ENCODE measurements around the gene OXCT1.
A peak's percentile ranks its signal among the peaks of the same experiment; 100 is the strongest.
"Not testable (repeated sequence)": the region's sequence is repeated elsewhere in the genome, so short reads cannot be mapped to it uniquely, and the experiment has no call there.

OXCT1 gene

GRCh38 chr5:41871852-41872251 lies 1.6 kb upstream of the OXCT1 start:
- DNase-seq, result no peak

DNA sequence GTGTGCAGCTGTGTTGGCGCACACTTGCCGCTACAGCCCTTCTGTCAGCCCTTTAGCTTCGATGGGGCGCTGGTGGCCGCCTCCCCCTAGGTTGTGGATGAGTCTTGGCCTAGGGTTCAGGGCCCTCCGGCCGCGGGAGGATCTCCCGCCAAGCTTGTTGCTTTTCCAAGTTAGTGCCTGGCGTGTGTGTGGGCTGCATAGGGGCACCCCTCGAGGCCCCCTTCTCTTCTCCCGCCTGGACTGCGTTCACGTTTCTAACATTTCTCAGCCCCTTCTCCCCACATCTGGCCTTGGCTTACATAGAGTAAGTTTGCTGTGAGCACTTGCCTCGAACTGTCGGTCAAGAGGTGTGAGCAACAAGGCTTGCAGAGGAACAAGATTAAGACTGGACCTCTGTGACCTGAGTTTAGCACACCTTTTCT lies 413 bp upstream of the OXCT1 start:
- DNase-seq, result no peak

GRCh38 chr5:41869151-41869723 lies 988 bp downstream of the OXCT1 start:
- peak; percentile 16 for DNase-seq

DNA sequence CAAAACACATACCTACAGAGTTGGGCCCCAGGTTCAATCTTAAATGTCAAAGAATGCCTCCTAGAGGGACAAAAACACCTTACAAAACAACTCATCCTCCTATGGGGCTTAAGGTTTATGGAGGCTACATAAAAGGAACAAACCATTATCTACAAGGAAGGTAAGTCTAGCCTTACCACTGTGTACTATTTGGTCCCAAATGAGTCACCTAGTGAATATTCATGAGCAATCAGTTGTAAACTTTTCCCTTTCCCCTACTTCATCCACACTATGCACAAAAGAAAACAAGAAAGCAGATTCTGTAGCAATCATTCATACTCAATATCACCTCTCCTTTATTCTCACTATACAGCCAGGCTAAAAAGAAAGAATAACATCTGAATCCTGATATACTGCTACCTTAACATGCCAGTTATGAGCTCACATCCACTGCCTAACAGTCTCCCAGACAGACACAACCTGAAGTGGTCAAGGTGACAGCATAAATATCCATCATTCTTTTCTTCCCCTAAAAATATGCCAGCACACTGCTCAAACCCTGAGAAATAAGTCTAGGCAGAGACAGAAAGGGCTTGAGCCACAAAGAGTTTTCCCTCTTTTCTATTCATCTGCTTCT lies 6.2 kb downstream of the OXCT1 start:
- DNase-seq, result no peak

DNA sequence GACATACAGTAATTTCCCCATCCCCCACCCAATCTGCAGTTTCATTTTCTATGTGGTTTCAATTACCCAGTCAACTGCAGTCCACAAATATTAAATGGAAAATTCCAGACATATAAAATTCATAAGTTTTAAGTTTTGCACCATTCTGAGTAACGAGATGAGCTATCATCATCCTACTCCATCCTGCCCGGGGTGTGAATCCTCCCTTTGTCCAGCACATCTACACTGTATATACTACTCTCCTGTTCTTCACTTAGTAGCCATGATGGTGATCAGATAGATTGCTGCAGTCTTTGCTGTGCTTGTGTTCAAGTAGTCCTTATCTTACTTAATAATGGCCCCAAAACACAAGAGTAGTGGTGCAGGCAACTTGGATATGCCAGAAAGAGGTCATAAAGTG lies 11.3 kb downstream of the OXCT1 start:
- no peak for DNase-seq

GRCh38 chr5:41857989-41858388 lies 12.2 kb downstream of the OXCT1 start:
- DNase-seq, result no peak

DNA sequence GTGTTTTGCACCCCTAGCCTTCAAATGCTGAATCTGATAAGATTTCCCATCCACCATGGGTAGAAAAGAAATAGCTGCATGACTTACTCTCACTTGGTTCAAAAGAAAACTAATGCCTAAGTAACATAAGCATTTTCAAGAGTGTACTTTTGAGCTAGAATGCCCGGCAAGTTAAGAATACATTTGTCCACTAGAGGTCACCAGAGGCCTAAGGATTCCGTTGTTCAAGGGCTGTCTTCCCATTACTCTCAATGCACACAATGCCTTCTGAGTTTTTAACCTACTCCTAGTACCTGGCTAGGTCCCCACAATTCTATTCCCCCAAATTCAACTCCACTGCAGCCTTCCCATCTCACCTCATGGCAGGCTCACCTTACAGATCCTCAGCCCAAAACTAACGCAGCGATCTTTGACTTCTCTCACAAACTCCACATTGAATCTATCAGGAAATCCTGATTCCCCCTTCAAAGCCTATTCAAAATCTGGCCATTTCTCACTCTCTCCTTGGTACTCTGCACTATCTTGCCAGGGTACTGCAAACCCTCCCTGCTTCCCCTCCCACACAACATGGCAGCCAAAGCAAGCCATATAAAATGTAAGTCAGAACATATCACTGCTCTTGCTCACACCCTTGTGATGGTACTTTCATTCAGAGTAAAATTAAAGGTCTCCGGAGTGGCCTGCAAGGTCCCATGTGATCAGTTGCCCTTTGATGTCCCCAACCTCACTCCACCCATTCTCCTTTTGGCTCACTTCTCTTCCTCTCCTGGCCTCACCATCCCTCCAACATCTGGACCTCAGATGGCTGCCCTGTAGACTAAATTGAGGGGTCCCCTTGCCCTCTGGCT lies 13.4 kb downstream of the OXCT1 start:
- DNase-seq, result peak; percentile 25

DNA sequence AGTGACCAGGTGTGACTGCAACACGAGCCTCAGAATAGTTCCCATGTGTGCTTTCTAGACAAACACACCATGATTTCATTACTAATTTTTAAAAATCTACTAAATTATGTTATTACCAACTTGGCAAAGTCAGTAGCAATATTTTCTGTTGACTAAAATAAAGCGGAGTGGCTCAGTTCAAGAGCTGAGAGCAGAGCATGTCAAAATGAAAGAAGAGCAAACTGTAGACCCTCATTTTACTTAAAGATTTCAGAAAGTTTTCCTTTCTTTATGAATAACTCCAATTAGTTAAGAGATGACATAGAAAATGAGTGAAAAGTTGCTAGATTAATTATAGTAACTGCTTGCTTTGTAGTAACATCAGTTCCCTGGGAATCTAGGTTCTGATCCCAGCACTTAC lies 17.9 kb downstream of the OXCT1 start:
- DNase-seq, result no peak

- no peak for DNase-seq
These were observed 19.1 kb downstream of the OXCT1 start for GRCh38 chr5:41851116-41851515.

DNA sequence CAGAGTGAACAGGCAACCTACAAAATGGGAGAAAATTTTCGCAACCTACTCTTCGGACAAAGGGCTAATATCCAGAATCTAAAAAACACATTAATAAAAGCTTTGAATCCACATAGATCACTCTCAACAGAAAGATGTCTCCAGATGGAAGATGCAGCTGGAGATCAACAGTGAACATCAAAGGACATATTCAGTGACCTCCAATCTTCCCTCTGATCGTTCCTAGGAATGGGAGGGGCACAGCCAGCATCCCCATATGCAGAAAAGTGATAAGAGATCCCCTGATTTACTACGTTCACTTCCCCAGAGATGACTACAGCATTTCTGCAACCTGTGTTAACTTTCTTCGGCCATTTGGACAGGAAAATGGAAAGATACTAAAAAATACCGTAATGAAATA lies 21.2 kb downstream of the OXCT1 start:
- DNase-seq, result no peak

DNA sequence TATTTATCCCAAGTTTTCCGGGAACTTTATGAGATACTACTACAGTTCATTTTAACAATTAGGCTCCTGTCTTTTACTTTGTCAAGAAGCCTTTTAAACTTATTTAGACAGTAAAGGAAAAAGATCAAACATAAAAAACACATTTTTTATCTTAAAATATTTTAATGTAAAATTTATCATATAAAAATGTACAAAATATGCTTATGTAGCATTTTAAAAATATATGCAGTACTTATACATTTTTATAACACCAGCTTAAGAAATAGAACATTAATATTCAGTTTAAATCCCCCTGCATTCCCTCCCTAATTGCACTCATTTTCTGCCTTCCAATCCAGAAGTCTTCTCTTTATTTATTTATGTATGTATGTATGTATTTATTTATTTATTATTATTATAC lies 24.5 kb downstream of the OXCT1 start:
- not testable (repeated sequence) for DNase-seq

DNA sequence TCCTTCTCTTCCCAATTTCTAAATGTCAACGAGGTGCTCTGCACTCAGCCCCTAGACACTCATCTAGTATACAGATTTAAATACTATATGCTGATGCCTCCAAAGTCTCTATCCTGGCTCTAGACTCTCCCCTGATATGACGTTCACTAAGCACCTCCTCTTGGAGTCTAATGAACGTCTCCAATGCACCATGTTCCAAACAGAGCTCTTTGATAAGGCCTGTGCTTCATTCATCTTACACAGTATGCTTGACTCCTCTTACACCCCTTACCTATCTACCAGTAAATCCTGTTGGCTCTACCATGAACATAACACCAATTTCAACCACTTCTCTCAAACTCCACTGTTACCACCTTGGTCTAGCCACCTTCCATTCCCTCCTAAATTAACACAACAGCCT lies 25.7 kb downstream of the OXCT1 start:
- no peak for DNase-seq

- DNase-seq, result peak; percentile 39
These were observed 26.5 kb downstream of the OXCT1 start for GRCh38 chr5:41843456-41844370.

GRCh38 chr5:41842777-41843176 lies 27.4 kb downstream of the OXCT1 start:
- no peak for DNase-seq

DNA sequence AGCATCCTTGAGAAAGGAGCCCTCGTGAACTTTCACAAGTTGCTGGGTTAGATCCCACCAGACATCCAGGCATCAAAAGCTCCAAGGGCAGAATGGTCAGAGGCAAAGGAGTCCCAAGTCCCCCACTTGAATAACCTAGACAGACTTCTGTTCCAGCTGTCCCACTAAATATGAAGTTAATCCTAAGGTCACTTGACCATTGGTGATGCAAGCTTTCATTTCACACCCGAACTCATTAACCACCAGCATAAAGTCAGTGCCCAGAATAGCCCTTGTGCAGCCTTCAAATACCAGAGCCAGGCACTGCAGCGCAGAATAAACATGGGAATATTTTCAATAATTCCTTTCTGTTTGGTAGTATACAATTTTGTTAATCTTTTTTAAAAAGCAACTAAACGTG lies 28.9 kb downstream of the OXCT1 start:
- no peak for DNase-seq

GRCh38 chr5:41840251-41840650 lies 30.0 kb downstream of the OXCT1 start:
- DNase-seq, result no peak

GRCh38 chr5:41837793-41838192 lies 32.4 kb downstream of the OXCT1 start:
- DNase-seq, result no peak

- no peak for DNase-seq
These were observed 34.6 kb downstream of the OXCT1 start for GRCh38 chr5:41835645-41836044.

- DNase-seq, result no peak
These were observed 35.7 kb downstream of the OXCT1 start for GRCh38 chr5:41834506-41834905.

- DNase-seq, result no peak
These were observed 37.8 kb downstream of the OXCT1 start for GRCh38 chr5:41832430-41832829.

- no peak for DNase-seq
These were observed 39.1 kb downstream of the OXCT1 start for GRCh38 chr5:41831155-41831554.

GRCh38 chr5:41827792-41828191 lies 42.4 kb downstream of the OXCT1 start:
- no peak for DNase-seq

- DNase-seq, result no peak
These were observed 48.2 kb downstream of the OXCT1 start for GRCh38 chr5:41822036-41822435.
